ENCODE measurements around the gene PPP1R9A. TPM values are rescaled to one million over a fixed set of nuclear protein-coding genes. Genes with fewer than 3 reads are reported as not detected.

PPP1R9A gene
- total RNA-seq, 1 experiment from 2014 or later: 13.5 TPM

GRCh38 chr7:94962661-94963060 lies 55.3 kb downstream of the PPP1R9A start:
- ATAC-seq (no peak), DNase-seq (ENCODE audit: low read depth, low spot score) (no peak)
- Histone ChIP-seq H2AFZ (ENCODE audit: low read depth, low read length, poor library complexity, severe bottlenecking) (no peak overlapping the region), H3K27me3 (ENCODE audit: insufficient read depth, low read length) (no peaks in the 10 kb centered on the region), H4K20me1 (ENCODE audit: insufficient read depth) (no peaks in the 10 kb centered on the region), H3K27ac (ENCODE audit: low read depth, low read length) (no peak overlapping the region), H3K36me3 (ENCODE audit: control insufficient read depth in 1 of 2, insufficient read depth in 2 of 2, low read length in 2 of 2) (no peaks in the 10 kb centered on the region), H3K4me3 (replicated peaks in 1 of 2; ENCODE audit: low read depth in 1 of 2, low read length in 2 of 2) (no peak overlapping the region), H3K79me2 (ENCODE audit: insufficient read depth, low read length) (no peaks in the 10 kb centered on the region), H3K4me2 (ENCODE audit: low read length) (no peak overlapping the region), H3K9ac (ENCODE audit: low read length) (no peak overlapping the region), H3K4me1 (ENCODE audit: control insufficient read depth in 1 of 2, insufficient read depth in 2 of 2, low read length in 2 of 2) (no peaks in the 10 kb centered on the region), H3K9me3 (ENCODE audit: control insufficient read depth in 1 of 2, insufficient read depth in 1 of 2, low read depth in 1 of 2, low read length in 2 of 2) (no peaks in the 10 kb centered on the region), H3K9me2 (ENCODE audit: insufficient read depth) (no peaks in the 10 kb centered on the region)
- POLR2A ChIA-PET: no interaction called here
- TF ChIP-seq ATF3 (IDR thresholded peaks at IDR 0.05): no peak
- TF ChIP-seq SRF (IDR thresholded peaks at IDR 0.05; ENCODE audit: low read depth): no peak
- TF ChIP-seq POLR2A (IDR thresholded peaks at IDR 0.05; ENCODE audit: borderline replicate concordance, extremely low read depth, insufficient read depth, insufficient read length): no peak
- BruUV-seq (replicated peaks): no TSS peak
- CTCF ChIA-PET: no interaction called here
- intact Hi-C loops (cut with micrococcal nuclease): no loop called here
- RAD21 ChIA-PET (ENCODE audit: low non-redundant PET in 1 of 2, low total read pairs in 2 of 2, uncharacterized antibody in 2 of 2, unreplicated experiment in 2 of 2): no interaction called here

GRCh38 chr7:94969434-94970084 lies 62.2 kb downstream of the PPP1R9A start:
- H3K4me3 ChIP-seq (replicated peaks in 1 of 2; ENCODE audit: low read depth in 1 of 2, low read length in 2 of 2): no peak overlapping the region
- no peaks in the 10 kb centered on the region for H4K20me1 ChIP-seq (ENCODE audit: insufficient read depth)
- no TSS peak for BruUV-seq (replicated peaks)
- H3K79me2 ChIP-seq (ENCODE audit: insufficient read depth, low read length): no peaks in the 10 kb centered on the region
- H3K9me2 ChIP-seq (ENCODE audit: insufficient read depth): no peaks in the 10 kb centered on the region
- H3K27ac ChIP-seq (ENCODE audit: low read depth, low read length): no peak overlapping the region
- RAD21 ChIA-PET (ENCODE audit: low non-redundant PET in 1 of 2, low total read pairs in 2 of 2, uncharacterized antibody in 2 of 2, unreplicated experiment in 2 of 2): no interaction called here
- intact Hi-C loops (cut with micrococcal nuclease): no loop called here
- no peak overlapping the region for H3K4me2 ChIP-seq (ENCODE audit: low read length)
- no peaks in the 10 kb centered on the region for H3K27me3 ChIP-seq (ENCODE audit: insufficient read depth, low read length)
- ATAC-seq: no peak
- H2AFZ ChIP-seq (ENCODE audit: low read depth, low read length, poor library complexity, severe bottlenecking): no peak overlapping the region
- CTCF ChIA-PET: no interaction called here
- H3K9me3 ChIP-seq (ENCODE audit: control insufficient read depth in 1 of 2, insufficient read depth in 1 of 2, low read depth in 1 of 2, low read length in 2 of 2): no peaks in the 10 kb centered on the region
- peaks cover 0 to 8% of the 10 kb centered on the region in 2 experiments; a peak in 2 of 4 replicates for H3K4me1 ChIP-seq (ENCODE audit: control insufficient read depth in 1 of 2, insufficient read depth in 2 of 2, low read length in 2 of 2)
- no peaks in the 10 kb centered on the region for H3K36me3 ChIP-seq (ENCODE audit: control insufficient read depth in 1 of 2, insufficient read depth in 2 of 2, low read length in 2 of 2)
- H3K9ac ChIP-seq (ENCODE audit: low read length): no peak overlapping the region
- POLR2A ChIA-PET: interaction anchor here (0.6 kb wide), 1 partner anchor 41 kb away, joined by 3 read pairs; no protein-coding TSS in a partner anchor
- no peak for DNase-seq (ENCODE audit: low read depth, low spot score)
- TF ChIP-seq SP1 (IDR thresholded peaks at IDR 0.05; ENCODE audit: low read depth) (no peak), CTCF (IDR thresholded peaks at IDR 0.05 in 2 of 3, conservative IDR thresholded peaks at IDR 0.05 in 1 of 3; ENCODE audit: borderline replicate concordance in 1 of 3, insufficient read depth in 1 of 3, low read depth in 2 of 3, low read length in 2 of 3) (no peak), ZNF274 (IDR thresholded peaks at IDR 0.05; ENCODE audit: low read depth, low read length) (no peak), EZH2 (IDR thresholded peaks at IDR 0.05) (no peak), YY1 (IDR thresholded peaks at IDR 0.05; ENCODE audit: extremely low read depth, insufficient replicate concordance, low read depth, low read length) (no peak), JUND (IDR thresholded peaks at IDR 0.05) (no peak), POLR2A (IDR thresholded peaks at IDR 0.05; ENCODE audit: borderline replicate concordance, extremely low read depth, insufficient read depth, insufficient read length) (no peak), MAX (IDR thresholded peaks at IDR 0.05) (no peak), ATF3 (IDR thresholded peaks at IDR 0.05) (no peak), ELF1 (IDR thresholded peaks at IDR 0.05; ENCODE audit: borderline replicate concordance, low read depth) (no peak), TCF7L2 (IDR thresholded peaks at IDR 0.05; ENCODE audit: borderline replicate concordance, extremely low read depth, insufficient read depth, insufficient read length) (no peak), CBX3 (IDR thresholded peaks at IDR 0.05; ENCODE audit: low read depth) (no peak), ZBTB33 (IDR thresholded peaks at IDR 0.05; ENCODE audit: extremely low read depth, insufficient replicate concordance, low read length) (no peak), RAD21 (IDR thresholded peaks at IDR 0.05; ENCODE audit: low read depth) (no peak), FOSL1 (IDR thresholded peaks at IDR 0.05; ENCODE audit: low read depth) (no peak)
